K562 (cell line): ENCODE data around the gene AP2A2. TPM values are rescaled to one million over a fixed set of nuclear protein-coding genes. Genes with fewer than 3 reads are reported as not detected.
A peak's percentile ranks its signal among the peaks of the same experiment; 100 is the strongest.

Experiments
- ARID1B ChIP-seq: fragments of 450-650 bp; IDR thresholded peaks from 2 replicates; pipeline ENCODE4 v1.6.1; 2016; ENCODE audit warnings: antibody characterized with exemption, mild to moderate bottlenecking, inconsistent platforms
- FOXP1 ChIP-seq: sonication (generic); formaldehyde crosslinking; IDR thresholded peaks from 2 replicates; pipeline ENCODE4 v1.8.0; 2022; ENCODE audit warnings: mild to moderate bottlenecking, missing genetic modification reagents
- GTF2F1 ChIP-seq: IDR thresholded peaks from 2 replicates; pipeline ENCODE4 v1.6.1; 2011; ENCODE audit warnings: low read depth, low read length, improper control_type of control experiment
- L3MBTL2 ChIP-seq: fragments of 450-650 bp; IDR thresholded peaks from 2 replicates; pipeline ENCODE4 v1.6.1; 2016; ENCODE audit warnings: mild to moderate bottlenecking, moderate library complexity
- MEF2A ChIP-seq: IDR thresholded peaks from 2 replicates; pipeline ENCODE4 v1.6.1; 2011; ENCODE audit warnings: low read depth, mild to moderate bottlenecking, low read length, moderate library complexity; ENCODE audit not compliant: control insufficient read depth
- MTA2 ChIP-seq: fragments of 450-650 bp; IDR thresholded peaks from 2 replicates; pipeline ENCODE4 v1.6.1; 2016; ENCODE audit warnings: low read depth
- NFE2L1 ChIP-seq: fragments of 450-650 bp; IDR thresholded peaks from 2 replicates; pipeline ENCODE4 v1.6.1; 2016; ENCODE audit warnings: missing genetic modification characterization, low read depth, mild to moderate bottlenecking, missing compliant biosample characterization, moderate library complexity, borderline replicate concordance
- PHTF2 ChIP-seq: fragments of 250-450 bp; sonication (Bioruptor Pico); IDR thresholded peaks from 2 replicates; pipeline ENCODE4 v1.5.0; 2021; ENCODE audit warnings: mild to moderate bottlenecking
- POLR2AphosphoS2 ChIP-seq: IDR thresholded peaks from 2 replicates; pipeline ENCODE4 v1.6.1; 2012; ENCODE audit warnings: low read length, improper control_type of control experiment
- PURB ChIP-seq: sonication (generic); formaldehyde crosslinking; IDR thresholded peaks from 2 replicates; pipeline ENCODE4 v1.9.0; 2021; ENCODE audit warnings: low read depth, mild to moderate bottlenecking, missing genetic modification reagents
- RB1 ChIP-seq: fragments of 450-650 bp; IDR thresholded peaks from 2 replicates; pipeline ENCODE4 v1.6.1; 2017; ENCODE audit warnings: low read depth, mild to moderate bottlenecking
- SRSF7 ChIP-seq: fragments of 200-400 bp; formaldehyde crosslinking; optimal IDR thresholded peaks from 2 replicates; pipeline ENCODE3; 2017; ENCODE audit warnings: mild to moderate bottlenecking, low read depth, low read length
- WHSC1 ChIP-seq: IDR thresholded peaks from one replicate; pipeline ENCODE4 v1.6.1; 2012; ENCODE audit warnings: low read length, control low read depth, inconsistent platforms
- ZNF407 ChIP-seq: fragments of 450-650 bp; IDR thresholded peaks from 2 replicates; pipeline ENCODE4 v1.6.1; 2016; ENCODE audit warnings: low read depth
- polyA plus RNA-seq, 8 experiments: library from polyadenylated mRNA; depleted of rRNA in 4 of 8; stranded (reverse) in 5 of 8; unstranded in 3 of 8; fragments of >200 nt; fragmentation: Nextera tagmentation in 2 of 8; fragmentation: Illumina TruSeq in 1 of 8; extraction: Ambion mirVana in 2 of 8; extraction: Trizol in 1 of 8; gene quantifications; 2 replicates each; pipeline versions ENCODE4 v1.2.1 to v1.2.3, GENCODE V29; 2011 to 2014; ENCODE audit warnings: inconsistent platforms in 1 of 8, missing spikeins in 1 of 8
- total RNA-seq, 7 experiments: library from RNA; depleted of rRNA in 6 of 7; stranded (reverse); fragments of >200 nt in 6 of 7; fragmentation: Illumina TruSeq in 2 of 7; extraction: Trizol in 2 of 7; gene quantifications; 2 replicates each; pipeline versions ENCODE4 v1.2.1 to v1.2.3, GENCODE V29; 2011 to 2021; ENCODE audit warnings: low replicate concordance in 1 of 7
- TF ChIP-seq, protein P1 (sequence below): fragments of 450-650 bp; formaldehyde crosslinking; IDR thresholded peaks from 2 replicates; pipeline ENCODE4 v1.4.0; 2022; ENCODE audit warnings: missing genetic modification characterization
- TF ChIP-seq, protein P2 (sequence below): sonication (generic); formaldehyde crosslinking; IDR thresholded peaks from 2 replicates; pipeline ENCODE4 v1.4.0; 2020; ENCODE audit warnings: mild to moderate bottlenecking, missing genetic modification reagents

The AP2A2 gene
- total and polyA plus RNA-seq, 9 of the 15 experiments (the other 6 are each of a cell fraction or from before 2014, with no cell fraction given): 0.69 to 41.7 (median 15.2) TPM

- TF ChIP-seq, protein P1, sequence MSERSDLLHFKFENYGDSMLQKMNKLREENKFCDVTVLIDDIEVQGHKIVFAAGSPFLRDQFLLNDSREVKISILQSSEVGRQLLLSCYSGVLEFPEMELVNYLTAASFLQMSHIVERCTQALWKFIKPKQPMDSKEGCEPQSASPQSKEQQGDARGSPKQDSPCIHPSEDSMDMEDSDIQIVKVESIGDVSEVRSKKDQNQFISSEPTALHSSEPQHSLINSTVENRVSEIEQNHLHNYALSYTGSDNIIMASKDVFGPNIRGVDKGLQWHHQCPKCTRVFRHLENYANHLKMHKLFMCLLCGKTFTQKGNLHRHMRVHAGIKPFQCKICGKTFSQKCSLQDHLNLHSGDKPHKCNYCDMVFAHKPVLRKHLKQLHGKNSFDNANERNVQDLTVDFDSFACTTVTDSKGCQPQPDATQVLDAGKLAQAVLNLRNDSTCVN (CRISPR knock-in tag): no peak
- TF ChIP-seq PHTF2 (CRISPR knock-in tag) (no peak), ARID1B (0 out of 2 replicates have a peak, but pooled peaks have one; percentile 31), PURB (CRISPR knock-in tag) (no peak), NFE2L1 (tag) (no peak), WHSC1 (no peak), SRSF7 (no peak), RB1 (no peak), GTF2F1 (no peak), MTA2 (no peak), MEF2A (no peak), L3MBTL2 (peak; percentile 47; the same call in 1 of the 2 replicates), POLR2AphosphoS2 (no peak), FOXP1 (CRISPR knock-in tag) (no peak), ZNF407 (no peak)
- TF ChIP-seq, protein P2, sequence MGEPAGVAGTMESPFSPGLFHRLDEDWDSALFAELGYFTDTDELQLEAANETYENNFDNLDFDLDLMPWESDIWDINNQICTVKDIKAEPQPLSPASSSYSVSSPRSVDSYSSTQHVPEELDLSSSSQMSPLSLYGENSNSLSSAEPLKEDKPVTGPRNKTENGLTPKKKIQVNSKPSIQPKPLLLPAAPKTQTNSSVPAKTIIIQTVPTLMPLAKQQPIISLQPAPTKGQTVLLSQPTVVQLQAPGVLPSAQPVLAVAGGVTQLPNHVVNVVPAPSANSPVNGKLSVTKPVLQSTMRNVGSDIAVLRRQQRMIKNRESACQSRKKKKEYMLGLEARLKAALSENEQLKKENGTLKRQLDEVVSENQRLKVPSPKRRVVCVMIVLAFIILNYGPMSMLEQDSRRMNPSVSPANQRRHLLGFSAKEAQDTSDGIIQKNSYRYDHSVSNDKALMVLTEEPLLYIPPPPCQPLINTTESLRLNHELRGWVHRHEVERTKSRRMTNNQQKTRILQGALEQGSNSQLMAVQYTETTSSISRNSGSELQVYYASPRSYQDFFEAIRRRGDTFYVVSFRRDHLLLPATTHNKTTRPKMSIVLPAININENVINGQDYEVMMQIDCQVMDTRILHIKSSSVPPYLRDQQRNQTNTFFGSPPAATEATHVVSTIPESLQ: no peak
Measured at GRCh38 chr11:937841-938261, 12.2 kb downstream of the AP2A2 start (continued).
